ENCODE data around the gene HIRIP3.
A peak's percentile ranks its signal among the peaks of the same experiment; 100 is the strongest.

The HIRIP3 gene

GRCh38 chr16:29995911-29996765 lies 721 bp upstream of the HIRIP3 start, which contains the start of gene INO80E:
INO80E (plus strand) TSS chr16:29996241; CDS start chr16:29996311, 70 bp downstream.
- H3K36me3 ChIP-seq (ENCODE audit: insufficient read depth, low read length): peaks cover 28% of the 10 kb centered on the region
- H3K4me3 ChIP-seq: peak within 1 kb of the TSS; percentile 96
- H3K9me3 ChIP-seq (ENCODE audit: low read depth, low read length): no peaks in the 10 kb centered on the region
- H3K9ac ChIP-seq (ENCODE audit: insufficient read length): peak within 1 kb of the TSS; percentile 99
- H3K27ac ChIP-seq: peak within 1 kb of the TSS; percentile 97
- peak; percentile 79 for DNase-seq (ENCODE audit: low read depth, low spot score)
- peak; percentile 88 for TF ChIP-seq POLR2AphosphoS5 (IDR thresholded peaks at IDR 0.05; ENCODE audit: borderline replicate concordance, low read depth, low read length)
- peak; percentile 91 for TF ChIP-seq FOXP2 (optimal IDR thresholded peaks at IDR 0.05; ENCODE audit: control extremely low read depth, extremely low read length, insufficient read depth)
- no peak for TF ChIP-seq EZH2 (IDR thresholded peaks at IDR 0.05)

- Histone ChIP-seq H3K9ac (ENCODE audit: insufficient read length) (peak overlapping the region; percentile 99), H3K4me3 (peak overlapping the region; percentile 96), H3K9me3 (ENCODE audit: low read depth, low read length) (no peaks in the 10 kb centered on the region), H3K27ac (peak overlapping the region; percentile 97), H3K36me3 (ENCODE audit: insufficient read depth, low read length) (peaks cover 39% of the 10 kb centered on the region)
- DNase-seq (ENCODE audit: low read depth, low spot score): no peak
- no peak for TF ChIP-seq FOXP2 (optimal IDR thresholded peaks at IDR 0.05; ENCODE audit: control extremely low read depth, extremely low read length, insufficient read depth)
- no peak for TF ChIP-seq POLR2AphosphoS5 (IDR thresholded peaks at IDR 0.05; ENCODE audit: borderline replicate concordance, low read depth, low read length)
- no peak for TF ChIP-seq EZH2 (IDR thresholded peaks at IDR 0.05)
These were observed 655 bp downstream of the HIRIP3 start for GRCh38 chr16:29994600-29995323.

- no peak for DNase-seq (ENCODE audit: low read depth, low spot score)
- no peaks in the 10 kb centered on the region for H3K9me3 ChIP-seq (ENCODE audit: low read depth, low read length)
- TF ChIP-seq POLR2AphosphoS5 (IDR thresholded peaks at IDR 0.05; ENCODE audit: borderline replicate concordance, low read depth, low read length): no peak
- H3K36me3 ChIP-seq (ENCODE audit: insufficient read depth, low read length): peaks cover 44% of the 10 kb centered on the region
- peak overlapping the region; percentile 99 for H3K9ac ChIP-seq (ENCODE audit: insufficient read length)
- peak overlapping the region; percentile 96 for H3K4me3 ChIP-seq
- peak overlapping the region; percentile 97 for H3K27ac ChIP-seq
These were observed 1.4 kb downstream of the HIRIP3 start for GRCh38 chr16:29993903-29994599.

DNA sequence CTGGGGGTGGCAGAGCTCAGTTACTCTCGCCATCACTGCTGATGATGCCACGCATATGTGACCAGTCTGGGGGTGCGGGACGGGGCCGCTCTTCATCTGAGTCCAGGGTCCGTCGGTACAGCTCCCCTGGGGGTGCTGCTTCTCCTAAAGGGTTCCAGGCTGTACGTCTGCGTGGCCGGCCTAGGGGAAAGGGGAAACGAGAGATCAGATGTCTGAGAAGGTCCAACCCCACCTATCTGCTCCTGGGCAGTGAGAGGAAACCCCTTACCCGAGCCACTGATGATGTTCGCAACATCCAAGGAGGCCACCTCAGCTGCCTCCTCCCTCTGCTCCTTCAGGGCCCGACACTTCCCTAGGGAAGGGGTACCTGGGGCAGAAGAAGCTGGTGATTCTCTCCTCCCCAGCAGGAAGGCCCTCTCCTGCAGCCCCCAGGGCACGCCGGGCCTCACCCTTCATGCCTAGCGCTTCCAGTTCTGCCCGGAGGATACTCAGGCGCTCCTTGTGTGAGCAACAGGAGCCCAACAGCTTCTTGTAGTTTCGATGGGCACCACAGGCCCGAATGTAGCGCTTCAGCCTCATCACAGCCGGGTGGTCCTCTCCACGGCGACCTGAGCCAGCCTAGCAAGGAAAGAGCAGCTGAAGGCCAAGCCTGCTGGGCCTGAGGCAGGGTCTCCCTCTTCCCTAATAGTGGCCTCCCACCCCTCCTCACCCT lies 2.1 kb downstream of the HIRIP3 start:
- no peak overlapping the region for H3K9ac ChIP-seq (ENCODE audit: insufficient read length)
- H3K4me3 ChIP-seq: no peak overlapping the region
- H3K9me3 ChIP-seq (ENCODE audit: low read depth, low read length): no peaks in the 10 kb centered on the region
- H3K36me3 ChIP-seq (ENCODE audit: insufficient read depth, low read length): peaks cover 48% of the 10 kb centered on the region
- no peak overlapping the region for H3K27ac ChIP-seq
- DNase-seq (ENCODE audit: low read depth, low spot score): no peak
- no peak for TF ChIP-seq POLR2AphosphoS5 (IDR thresholded peaks at IDR 0.05; ENCODE audit: borderline replicate concordance, low read depth, low read length)
- no peak for TF ChIP-seq FOXP2 (optimal IDR thresholded peaks at IDR 0.05; ENCODE audit: control extremely low read depth, extremely low read length, insufficient read depth)
- no peak for TF ChIP-seq EZH2 (IDR thresholded peaks at IDR 0.05)

DNA sequence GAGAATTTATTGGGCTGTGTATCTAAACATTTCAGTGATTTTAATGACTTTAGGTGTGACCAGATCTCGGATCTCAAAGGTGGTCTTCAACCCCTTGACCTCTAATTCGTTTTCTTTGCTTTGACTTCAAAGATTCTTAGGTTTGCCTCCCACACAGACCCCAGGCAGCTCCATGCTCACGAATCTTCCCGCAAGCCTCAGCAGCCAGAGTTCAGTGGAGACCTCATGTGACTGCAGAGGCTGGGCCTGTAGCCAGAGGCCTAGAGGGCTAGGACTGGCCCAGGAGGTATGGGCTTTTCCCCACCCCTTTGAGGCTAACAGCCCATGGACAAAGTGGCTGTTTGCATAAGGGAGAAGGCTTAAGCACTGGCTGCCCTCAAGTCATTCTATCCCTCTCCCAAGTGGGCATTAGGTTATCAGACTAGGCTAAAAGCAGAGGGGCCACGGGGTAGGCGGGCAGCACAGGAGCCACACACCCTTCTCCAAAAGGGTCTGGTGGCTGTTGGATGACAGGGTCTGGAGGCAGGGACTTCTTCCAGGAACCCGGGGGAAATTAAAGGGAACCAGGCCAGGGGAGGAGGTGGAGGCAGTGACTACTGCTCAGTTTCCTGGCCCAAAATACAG lies 3.0 kb downstream of the HIRIP3 start:
- no peaks in the 10 kb centered on the region for H3K9me3 ChIP-seq (ENCODE audit: low read depth, low read length)
- H3K9ac ChIP-seq (ENCODE audit: insufficient read length): no peak overlapping the region
- H3K27ac ChIP-seq: peak overlapping the region; percentile 60; the same call in 1 of the 2 replicates
- TF ChIP-seq EZH2 (IDR thresholded peaks at IDR 0.05) (no peak), POLR2AphosphoS5 (IDR thresholded peaks at IDR 0.05; ENCODE audit: borderline replicate concordance, low read depth, low read length) (no peak), FOXP2 (optimal IDR thresholded peaks at IDR 0.05; ENCODE audit: control extremely low read depth, extremely low read length, insufficient read depth) (no peak)
- peaks cover 42% of the 10 kb centered on the region for H3K36me3 ChIP-seq (ENCODE audit: insufficient read depth, low read length)
- no peak overlapping the region for H3K4me3 ChIP-seq
- DNase-seq (ENCODE audit: low read depth, low spot score): no peak

GRCh38 chr16:29991571-29991904 lies 3.9 kb downstream of the HIRIP3 start:
- TF ChIP-seq POLR2AphosphoS5 (IDR thresholded peaks at IDR 0.05; ENCODE audit: borderline replicate concordance, low read depth, low read length): no peak
- no peak for TF ChIP-seq FOXP2 (optimal IDR thresholded peaks at IDR 0.05; ENCODE audit: control extremely low read depth, extremely low read length, insufficient read depth)
- no peak for TF ChIP-seq EZH2 (IDR thresholded peaks at IDR 0.05)
- H3K36me3 ChIP-seq (ENCODE audit: insufficient read depth, low read length): peaks cover 49% of the 10 kb centered on the region

GRCh38 chr16:29990883-29991570 lies 4.4 kb downstream of the HIRIP3 start:
- Histone ChIP-seq H3K27ac (no peak overlapping the region), H3K4me3 (no peak overlapping the region), H3K36me3 (ENCODE audit: insufficient read depth, low read length) (peaks cover 54% of the 10 kb centered on the region), H3K9ac (ENCODE audit: insufficient read length) (no peak overlapping the region), H3K9me3 (ENCODE audit: low read depth, low read length) (no peaks in the 10 kb centered on the region)
- no peak for DNase-seq (ENCODE audit: low read depth, low spot score)
- TF ChIP-seq FOXP2 (optimal IDR thresholded peaks at IDR 0.05; ENCODE audit: control extremely low read depth, extremely low read length, insufficient read depth) (no peak), EZH2 (IDR thresholded peaks at IDR 0.05) (no peak), POLR2AphosphoS5 (IDR thresholded peaks at IDR 0.05; ENCODE audit: borderline replicate concordance, low read depth, low read length) (no peak)

More at GRCh38 chr16:29991571-29991904, 3.9 kb downstream of the HIRIP3 start:
- H3K9ac ChIP-seq (ENCODE audit: insufficient read length): no peak overlapping the region
- no peak for DNase-seq (ENCODE audit: low read depth, low spot score)
- H3K27ac ChIP-seq: no peak overlapping the region
- H3K4me3 ChIP-seq: no peak overlapping the region
- no peaks in the 10 kb centered on the region for H3K9me3 ChIP-seq (ENCODE audit: low read depth, low read length)
